ENCODE measurements around the gene SGK1.

- TF ChIP-seq CTCF (IDR thresholded peaks at IDR 0.05) (no peak), POLR2A (IDR thresholded peaks at IDR 0.05) (no peak)
Measured at GRCh38 chr6:134138226-134138975, 179.5 kb downstream of the SGK1 start.

All from testis (tissue), 2 donors.